Measurements from ENCODE around the gene LZTS3.

The LZTS3 gene

GRCh38 chr20:3173610-3174441 lies 477 bp upstream of the LZTS3 start (continued):
- TF ChIP-seq, protein P1, sequence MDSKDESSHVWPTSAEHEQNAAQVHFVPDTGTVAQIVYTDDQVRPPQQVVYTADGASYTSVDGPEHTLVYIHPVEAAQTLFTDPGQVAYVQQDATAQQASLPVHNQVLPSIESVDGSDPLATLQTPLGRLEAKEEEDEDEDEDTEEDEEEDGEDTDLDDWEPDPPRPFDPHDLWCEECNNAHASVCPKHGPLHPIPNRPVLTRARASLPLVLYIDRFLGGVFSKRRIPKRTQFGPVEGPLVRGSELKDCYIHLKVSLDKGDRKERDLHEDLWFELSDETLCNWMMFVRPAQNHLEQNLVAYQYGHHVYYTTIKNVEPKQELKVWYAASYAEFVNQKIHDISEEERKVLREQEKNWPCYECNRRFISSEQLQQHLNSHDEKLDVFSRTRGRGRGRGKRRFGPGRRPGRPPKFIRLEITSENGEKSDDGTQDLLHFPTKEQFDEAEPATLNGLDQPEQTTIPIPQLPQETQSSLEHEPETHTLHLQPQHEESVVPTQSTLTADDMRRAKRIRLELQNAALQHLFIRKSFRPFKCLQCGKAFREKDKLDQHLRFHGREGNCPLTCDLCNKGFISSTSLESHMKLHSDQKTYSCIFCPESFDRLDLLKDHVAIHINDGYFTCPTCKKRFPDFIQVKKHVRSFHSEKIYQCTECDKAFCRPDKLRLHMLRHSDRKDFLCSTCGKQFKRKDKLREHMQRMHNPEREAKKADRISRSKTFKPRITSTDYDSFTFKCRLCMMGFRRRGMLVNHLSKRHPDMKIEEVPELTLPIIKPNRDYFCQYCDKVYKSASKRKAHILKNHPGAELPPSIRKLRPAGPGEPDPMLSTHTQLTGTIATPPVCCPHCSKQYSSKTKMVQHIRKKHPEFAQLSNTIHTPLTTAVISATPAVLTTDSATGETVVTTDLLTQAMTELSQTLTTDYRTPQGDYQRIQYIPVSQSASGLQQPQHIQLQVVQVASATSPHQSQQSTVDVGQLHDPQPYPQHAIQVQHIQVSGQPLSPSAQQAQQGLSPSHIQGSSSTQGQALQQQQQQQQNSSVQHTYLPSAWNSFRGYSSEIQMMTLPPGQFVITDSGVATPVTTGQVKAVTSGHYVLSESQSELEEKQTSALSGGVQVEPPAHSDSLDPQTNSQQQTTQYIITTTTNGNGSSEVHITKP (tag by site-specific recombination; IDR thresholded peaks at IDR 0.05), result peak; percentile 93
- TF ChIP-seq CTCF (tag by site-specific recombination; IDR thresholded peaks at IDR 0.05), result peak; percentile 56
- peak; percentile 85 for TF ChIP-seq KLF8 (tag by site-specific recombination; IDR thresholded peaks at IDR 0.05)
- peak; percentile 24 for TF ChIP-seq EGR2 (tag by site-specific recombination; IDR thresholded peaks at IDR 0.05; ENCODE audit: low read depth)
- TF ChIP-seq ZNF175 (tag by site-specific recombination; IDR thresholded peaks at IDR 0.05), result no peak
- 0 out of 2 replicates have a peak, but pooled peaks have one; percentile 66 for TF ChIP-seq ZNF2 (tag by site-specific recombination; IDR thresholded peaks at IDR 0.05)
- TF ChIP-seq PATZ1 (tag by site-specific recombination; IDR thresholded peaks at IDR 0.05), result peak; percentile 68
- no peak for TF ChIP-seq ZNF280C (tag by site-specific recombination; IDR thresholded peaks at IDR 0.05)
- 0 out of 2 replicates have a peak, but pooled peaks have one; percentile 17 for TF ChIP-seq IKZF3 (tag by site-specific recombination; IDR thresholded peaks at IDR 0.05)
- TF ChIP-seq ZNF747 (tag by site-specific recombination; IDR thresholded peaks at IDR 0.05), result no peak
- TF ChIP-seq, protein P2, sequence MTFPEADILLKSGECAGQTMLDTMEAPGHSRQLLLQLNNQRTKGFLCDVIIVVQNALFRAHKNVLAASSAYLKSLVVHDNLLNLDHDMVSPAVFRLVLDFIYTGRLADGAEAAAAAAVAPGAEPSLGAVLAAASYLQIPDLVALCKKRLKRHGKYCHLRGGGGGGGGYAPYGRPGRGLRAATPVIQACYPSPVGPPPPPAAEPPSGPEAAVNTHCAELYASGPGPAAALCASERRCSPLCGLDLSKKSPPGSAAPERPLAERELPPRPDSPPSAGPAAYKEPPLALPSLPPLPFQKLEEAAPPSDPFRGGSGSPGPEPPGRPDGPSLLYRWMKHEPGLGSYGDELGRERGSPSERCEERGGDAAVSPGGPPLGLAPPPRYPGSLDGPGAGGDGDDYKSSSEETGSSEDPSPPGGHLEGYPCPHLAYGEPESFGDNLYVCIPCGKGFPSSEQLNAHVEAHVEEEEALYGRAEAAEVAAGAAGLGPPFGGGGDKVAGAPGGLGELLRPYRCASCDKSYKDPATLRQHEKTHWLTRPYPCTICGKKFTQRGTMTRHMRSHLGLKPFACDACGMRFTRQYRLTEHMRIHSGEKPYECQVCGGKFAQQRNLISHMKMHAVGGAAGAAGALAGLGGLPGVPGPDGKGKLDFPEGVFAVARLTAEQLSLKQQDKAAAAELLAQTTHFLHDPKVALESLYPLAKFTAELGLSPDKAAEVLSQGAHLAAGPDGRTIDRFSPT (tag by site-specific recombination; IDR thresholded peaks at IDR 0.05), result peak; percentile 40
- TF ChIP-seq SP2 (tag by site-specific recombination; IDR thresholded peaks at IDR 0.05), result peak; percentile 78
- TF ChIP-seq BCL6B (tag by site-specific recombination; IDR thresholded peaks at IDR 0.05), result no peak
- TF ChIP-seq, protein P3, sequence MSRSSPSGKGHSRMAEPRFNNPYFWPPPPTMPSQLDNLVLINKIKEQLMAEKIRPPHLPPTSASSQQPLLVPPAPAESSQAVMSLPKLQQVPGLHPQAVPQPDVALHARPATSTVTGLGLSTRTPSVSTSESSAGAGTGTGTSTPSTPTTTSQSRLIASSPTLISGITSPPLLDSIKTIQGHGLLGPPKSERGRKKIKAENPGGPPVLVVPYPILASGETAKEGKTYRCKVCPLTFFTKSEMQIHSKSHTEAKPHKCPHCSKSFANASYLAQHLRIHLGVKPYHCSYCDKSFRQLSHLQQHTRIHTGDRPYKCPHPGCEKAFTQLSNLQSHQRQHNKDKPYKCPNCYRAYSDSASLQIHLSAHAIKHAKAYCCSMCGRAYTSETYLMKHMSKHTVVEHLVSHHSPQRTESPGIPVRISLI (tag by site-specific recombination; IDR thresholded peaks at IDR 0.05), result no peak
- peak; percentile 14 for TF ChIP-seq KLF9 (tag by site-specific recombination; IDR thresholded peaks at IDR 0.05; ENCODE audit: low read depth)
- peak; percentile 85 for TF ChIP-seq ZNF335 (tag by site-specific recombination; conservative IDR thresholded peaks at IDR 0.05)
- TF ChIP-seq ZNF664 (tag by site-specific recombination; IDR thresholded peaks at IDR 0.05), result no peak
- no peak for TF ChIP-seq ZNF174 (tag by site-specific recombination; IDR thresholded peaks at IDR 0.05)
- no peak for TF ChIP-seq ZNF202 (tag by site-specific recombination; IDR thresholded peaks at IDR 0.05; ENCODE audit: borderline replicate concordance)
- TF ChIP-seq ZNF548 (tag by site-specific recombination; IDR thresholded peaks at IDR 0.05), result no peak
- no peak for TF ChIP-seq REPIN1 (tag by site-specific recombination; IDR thresholded peaks at IDR 0.05; ENCODE audit: low read depth)
- no peak for TF ChIP-seq RBAK (tag by site-specific recombination; IDR thresholded peaks at IDR 0.05)
- TF ChIP-seq ZBTB21 (tag by site-specific recombination; IDR thresholded peaks at IDR 0.05), result no peak
